ENCODE measurements around the gene SPEM3. TPM values are rescaled to one million over a fixed set of nuclear protein-coding genes. Genes with fewer than 3 reads are reported as not detected.

SPEM3 gene
- not detected in 2 replicates for total RNA-seq
- polyA plus RNA-seq = not detected in 2 replicates
- not detected in 2 replicates for polyA plus RNA-seq (2011; cell fraction: cytosol; rRNA removed)
- polyA plus RNA-seq (2011; cell fraction: nucleus; rRNA removed) = not detected in 2 replicates
- not detected in 2 replicates for polyA plus RNA-seq (2012)
- not detected in 2 replicates for polyA minus RNA-seq
- not detected for polyA minus RNA-seq (2011; cell fraction: cytosol; rRNA and poly(A)+ RNA removed)
- not detected in 2 replicates for polyA minus RNA-seq (2011; cell fraction: nucleus; rRNA and poly(A)+ RNA removed)
- Bru-seq, nascent RNA = not detected
- not detected for BruChase-seq, experiment 1, labeled RNA remaining after a 6-hour chase
- BruChase-seq, experiment 2, labeled RNA remaining after a 2-hour chase = not detected
- long read RNA-seq = 0 reads

DNA sequence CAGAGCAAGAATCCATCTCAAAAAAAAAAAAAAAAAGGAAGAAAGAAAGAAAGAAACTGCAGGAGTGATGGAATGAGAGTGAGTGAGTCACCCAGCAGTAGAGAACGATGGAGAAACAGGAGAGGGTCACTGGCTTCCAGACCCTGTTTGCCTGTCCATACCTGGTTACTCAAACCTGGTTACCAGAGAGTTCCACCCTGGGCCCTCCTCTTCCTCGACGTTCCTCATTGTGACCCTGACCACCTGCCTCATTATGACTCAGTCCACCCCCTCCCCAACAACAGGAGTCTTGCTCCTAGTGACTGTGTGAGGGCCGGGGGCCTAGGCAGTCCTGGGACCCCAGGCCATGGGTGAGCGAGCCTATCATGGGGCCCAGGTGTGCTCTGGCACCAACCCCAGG lies at the start of gene SPEM3:
Gene SPEM3, plus strand, starts transcription at position 301 of the 400 bp plus-strand sequence. Its CDS starts 46 bp downstream, at position 347.
- dilution Hi-C loops (cut with MboI; ENCODE audit: extremely low pct_ligation_motif_present, low sequenced_read_pairs) (no loop called here), intact Hi-C loops (cut with micrococcal nuclease) (no loop called here)
- no peaks in the 10 kb centered on the region for H3K9me3 ChIP-seq (replicated peaks; ENCODE audit: control insufficient read depth, insufficient read depth, low read length)
- no peaks in the 10 kb centered on the region for H3K79me2 ChIP-seq (ENCODE audit: control insufficient read depth, insufficient read depth, low read length)
- FAIRE-seq (no peak), DNase-seq (ENCODE audit: low read depth, low spot score) (no peak)
- H3K9ac ChIP-seq (replicated peaks; ENCODE audit: extremely low read depth, insufficient read depth, low read length) = no peak within 1 kb of the TSS
- no peak within 1 kb of the TSS for H3K4me2 ChIP-seq (ENCODE audit: insufficient read depth, low read length)
- no peaks in the 10 kb centered on the region for H3K4me1 ChIP-seq (ENCODE audit: control insufficient read depth, extremely low read depth, insufficient read depth, low read length)
- no peak within 1 kb of the TSS for H3K4me3 ChIP-seq (replicated peaks in 1 of 3; ENCODE audit: insufficient read depth in 1 of 3, low read depth in 1 of 3, low read length in 3 of 3)
- no peak for TF ChIP-seq POLR2A (IDR thresholded peaks at IDR 0.05; ENCODE audit: low read depth, low read length)
- no peak for TF ChIP-seq EZH2 (IDR thresholded peaks at IDR 0.05; ENCODE audit: borderline replicate concordance, low read depth, low read length, severe bottlenecking)
- no peak for TF ChIP-seq JUN (IDR thresholded peaks at IDR 0.05; ENCODE audit: borderline replicate concordance, insufficient read depth, insufficient read length, low read depth)
- TF ChIP-seq MYC (IDR thresholded peaks at IDR 0.05; ENCODE audit: low read depth, low read length) = no peak
- TF ChIP-seq POLR2AphosphoS5 (IDR thresholded peaks at IDR 0.05; ENCODE audit: insufficient read depth, low read depth, low read length) = no peak
- no peaks in the 10 kb centered on the region for H3K27me3 ChIP-seq (ENCODE audit: control insufficient read depth in 2 of 2, insufficient read depth in 2 of 2, low read length in 2 of 2)
- CTCF ChIA-PET = interaction anchor here (0.7 kb wide), 1 partner anchor 8 kb away, joined by 3 read pairs; no protein-coding TSS in a partner anchor
- H4K20me1 ChIP-seq (replicated peaks; ENCODE audit: control insufficient read depth, extremely low read depth, insufficient read depth, low read length) = no peaks in the 10 kb centered on the region
- H2AFZ ChIP-seq (ENCODE audit: low read depth, low read length) = no peak within 1 kb of the TSS
- no peaks in the 10 kb centered on the region for H3K36me3 ChIP-seq (ENCODE audit: control insufficient read depth in 2 of 2, extremely low read depth in 1 of 2, insufficient read depth in 2 of 2, low read length in 2 of 2)
- no peak within 1 kb of the TSS for H3K27ac ChIP-seq (ENCODE audit: insufficient read depth, low read depth, low read length)
- no peaks in the 10 kb centered on the region for H3K9me1 ChIP-seq (replicated peaks; ENCODE audit: control insufficient read depth, extremely low read depth, insufficient read depth, low read length)
- POLR2A ChIA-PET = no interaction called here
- no TSS peak for BruUV-seq (replicated peaks)

DNA sequence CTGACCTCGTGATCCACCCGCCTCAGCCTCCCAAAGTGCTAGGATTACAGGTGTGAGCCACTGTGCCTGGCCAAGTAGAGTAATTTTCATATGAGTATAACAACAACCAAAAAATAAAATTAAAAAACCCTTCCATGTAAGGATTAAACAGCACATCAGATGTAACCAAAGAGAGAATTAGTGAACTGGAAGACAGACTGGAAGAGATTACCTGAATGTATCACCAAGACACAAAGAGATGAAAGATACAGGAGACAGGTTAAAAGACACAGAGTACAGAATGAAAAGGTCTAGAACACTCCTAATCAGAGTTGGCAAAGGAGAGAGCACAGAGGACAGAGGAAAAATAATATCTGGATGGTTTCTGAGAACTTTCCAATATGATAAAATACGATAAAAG lies 49.5 kb upstream of the SPEM3 start:
- H3K9me1 ChIP-seq (replicated peaks; ENCODE audit: control insufficient read depth, extremely low read depth, insufficient read depth, low read length) = no peaks in the 10 kb centered on the region
- no peak overlapping the region for H3K4me3 ChIP-seq (replicated peaks in 1 of 3; ENCODE audit: insufficient read depth in 1 of 3, low read depth in 1 of 3, low read length in 3 of 3)
- no peaks in the 10 kb centered on the region for H3K36me3 ChIP-seq (ENCODE audit: control insufficient read depth in 2 of 2, extremely low read depth in 1 of 2, insufficient read depth in 2 of 2, low read length in 2 of 2)
- H4K20me1 ChIP-seq (replicated peaks; ENCODE audit: control insufficient read depth, extremely low read depth, insufficient read depth, low read length) = no peaks in the 10 kb centered on the region
- H3K27me3 ChIP-seq (ENCODE audit: control insufficient read depth in 2 of 2, insufficient read depth in 2 of 2, low read length in 2 of 2) = peaks cover 25 to 33% of the 10 kb centered on the region in 2 experiments
- no peaks in the 10 kb centered on the region for H3K9me3 ChIP-seq (replicated peaks; ENCODE audit: control insufficient read depth, insufficient read depth, low read length)
- H3K79me2 ChIP-seq (ENCODE audit: control insufficient read depth, insufficient read depth, low read length) = no peaks in the 10 kb centered on the region
- no TSS peak for BruUV-seq (replicated peaks)
- dilution Hi-C loops (cut with MboI; ENCODE audit: extremely low pct_ligation_motif_present, low sequenced_read_pairs) = no loop called here
- CTCF ChIA-PET = no interaction called here
- no peak overlapping the region for H3K4me2 ChIP-seq (ENCODE audit: insufficient read depth, low read length)
- no peak overlapping the region for H2AFZ ChIP-seq (ENCODE audit: low read depth, low read length)
- TF ChIP-seq POLR2A (IDR thresholded peaks at IDR 0.05; ENCODE audit: low read depth, low read length) (no peak), FOS (IDR thresholded peaks at IDR 0.05; ENCODE audit: borderline replicate concordance, insufficient read depth, low read length) (no peak), MYC (IDR thresholded peaks at IDR 0.05; ENCODE audit: low read depth, low read length) (no peak), EZH2 (IDR thresholded peaks at IDR 0.05; ENCODE audit: borderline replicate concordance, low read depth, low read length, severe bottlenecking) (no peak), JUN (IDR thresholded peaks at IDR 0.05; ENCODE audit: borderline replicate concordance, insufficient read depth, insufficient read length, low read depth) (no peak)
- TF ChIP-seq, protein P1, sequence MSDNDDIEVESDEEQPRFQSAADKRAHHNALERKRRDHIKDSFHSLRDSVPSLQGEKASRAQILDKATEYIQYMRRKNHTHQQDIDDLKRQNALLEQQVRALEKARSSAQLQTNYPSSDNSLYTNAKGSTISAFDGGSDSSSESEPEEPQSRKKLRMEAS (IDR thresholded peaks at IDR 0.05; ENCODE audit: insufficient read depth, insufficient read length) = no peak
- no peaks in the 10 kb centered on the region for H3K4me1 ChIP-seq (ENCODE audit: control insufficient read depth, extremely low read depth, insufficient read depth, low read length)
- no peak for FAIRE-seq
- H3K27ac ChIP-seq (ENCODE audit: insufficient read depth, low read depth, low read length) = no peak overlapping the region
- H3K9ac ChIP-seq (replicated peaks; ENCODE audit: extremely low read depth, insufficient read depth, low read length) = no peak overlapping the region
- intact Hi-C loops (cut with micrococcal nuclease) = no loop called here
- POLR2A ChIA-PET = no interaction called here
- no peak for DNase-seq (ENCODE audit: low read depth, low spot score)

Measured in endothelial cell of umbilical vein (primary cell).